DOHH2 (cell line): Measurements from ENCODE around the gene DIP2B.

Experiments
- H3F3A ChIP-seq: fragments of 200-600 bp; sonication (generic), shearing (Covaris generic); 2 replicates; pipeline ENCODE4 v1.6.0; 2016; ENCODE audit warnings: antibody characterized with exemption, mild to moderate bottlenecking; ENCODE audit not compliant: control insufficient read depth, insufficient read depth
- H3K27ac ChIP-seq: fragments of 200-600 bp; sonication (generic); 2 replicates; pipeline ENCODE4 v1.5.1; 2014; ENCODE audit warnings: low read depth, mild to moderate bottlenecking, low read length, moderate library complexity
- H3K27me3 ChIP-seq: fragments of 200-600 bp; sonication (generic); 2 replicates; pipeline ENCODE4 v1.6.1; 2014; ENCODE audit warnings: mild to moderate bottlenecking, low read length, mixed read lengths; ENCODE audit not compliant: control insufficient read depth
- H3K36me3 ChIP-seq: fragments of 200-600 bp; sonication (generic); 2 replicates; pipeline ENCODE4 v1.6.1; 2014; ENCODE audit warnings: mild to moderate bottlenecking, low read length, moderate library complexity, mixed read lengths; ENCODE audit not compliant: control insufficient read depth
- H3K4me1 ChIP-seq: fragments of 200-600 bp; sonication (generic); 2 replicates; pipeline ENCODE4 v1.6.1; 2014; ENCODE audit warnings: mild to moderate bottlenecking, low read length, mixed read lengths; ENCODE audit not compliant: control insufficient read depth
- H3K4me2 ChIP-seq: fragments of 200-600 bp; sonication (generic); 2 replicates; pipeline ENCODE4 v1.6.0; 2014; ENCODE audit warnings: mild to moderate bottlenecking, low read length, moderate library complexity
- H3K4me3 ChIP-seq: fragments of 200-600 bp; sonication (generic); 2 replicates; pipeline ENCODE4 v1.5.1; 2014; ENCODE audit warnings: mild to moderate bottlenecking, low read length, mixed read lengths
- H3K79me2 ChIP-seq: fragments of 200-600 bp; sonication (generic); 2 replicates; pipeline ENCODE4 v1.6.1; 2014; ENCODE audit warnings: mild to moderate bottlenecking, low read length, mixed read lengths; ENCODE audit not compliant: control insufficient read depth
- H3K9me2 ChIP-seq: fragments of 200-600 bp; sonication (generic); replicated peaks from 2 replicates; pipeline ENCODE4 v1.6.1; 2014; ENCODE audit warnings: mild to moderate bottlenecking, low read length, mixed read lengths; ENCODE audit not compliant: control insufficient read depth
- H3K9me3 ChIP-seq: fragments of 200-600 bp; sonication (generic); 2 replicates; pipeline ENCODE4 v1.6.1; 2014; ENCODE audit warnings: antibody characterized with exemption, low read length, mixed read lengths; ENCODE audit not compliant: control insufficient read depth, insufficient read depth
- H4K20me1 ChIP-seq: fragments of 200-600 bp; sonication (generic); 2 replicates; pipeline ENCODE4 v1.6.0; 2014; ENCODE audit warnings: low read depth, mild to moderate bottlenecking, antibody characterized with exemption, low read length, moderate library complexity; ENCODE audit not compliant: control insufficient read depth, insufficient read depth
- CTCF ChIP-seq: fragments of 200-600 bp; sonication (generic); IDR thresholded peaks from one replicate; pipeline ENCODE4 v1.5.1; 2014; ENCODE audit warnings: antibody characterized with exemption, mild to moderate bottlenecking, low read depth, low read length; ENCODE audit not compliant: poor library complexity, severe bottlenecking
- EZH2phosphoT487 ChIP-seq: fragments of 200-600 bp; sonication (generic); IDR thresholded peaks from 2 replicates; pipeline ENCODE4 v1.6.1; 2017; ENCODE audit warnings: borderline replicate concordance, mild to moderate bottlenecking, antibody characterized with exemption, low read length, moderate library complexity, mixed read lengths

DIP2B gene

GRCh38 chr12:50788561-50788960, 283.8 kb downstream of the DIP2B start:
- Histone ChIP-seq H3K36me3 (peaks cover 4% of the 10 kb centered on the region; the same call in 1 of the 2 replicates), H3K4me1 (no peaks in the 10 kb centered on the region), H3K27ac (no peak overlapping the region), H3K4me3 (no peak overlapping the region), H3K4me2 (no peak overlapping the region), H4K20me1 (no peaks in the 10 kb centered on the region), H3K79me2 (no peaks in the 10 kb centered on the region; the same call in 1 of the 2 replicates), H3K9me3 (no peaks in the 10 kb centered on the region), H3F3A (no peaks in the 10 kb centered on the region), H3K9me2 (no peaks in the 10 kb centered on the region), H3K27me3 (no peaks in the 10 kb centered on the region)
- TF ChIP-seq EZH2phosphoT487 (no peak), CTCF (no peak)

GRCh38 chr12:50790081-50790480, 285.3 kb downstream of the DIP2B start:
- no peaks in the 10 kb centered on the region for H3K9me3 ChIP-seq
- H3K4me3 ChIP-seq: no peak overlapping the region
- no peaks in the 10 kb centered on the region for H3K27me3 ChIP-seq
- H4K20me1 ChIP-seq: no peaks in the 10 kb centered on the region
- H3F3A ChIP-seq: no peaks in the 10 kb centered on the region
- no peak overlapping the region for H3K4me2 ChIP-seq
- H3K9me2 ChIP-seq: no peaks in the 10 kb centered on the region
- no peak overlapping the region for H3K27ac ChIP-seq
- no peaks in the 10 kb centered on the region for H3K79me2 ChIP-seq
- no peaks in the 10 kb centered on the region for H3K4me1 ChIP-seq
- peaks cover 4% of the 10 kb centered on the region; the same call in 1 of the 2 replicates for H3K36me3 ChIP-seq
- TF ChIP-seq EZH2phosphoT487: no peak
- TF ChIP-seq CTCF: no peak
